ENCODE measurements around the gene CSF2RB.

Gene CSF2RB

GRCh38 chr22:36913427-36914389 is at the start of gene CSF2RB:
Gene CSF2RB, plus strand, starts transcription at chr22:36913628. Its CDS starts 8,580 bp downstream, at chr22:36922208.
- no peak for DNase-seq

DNA sequence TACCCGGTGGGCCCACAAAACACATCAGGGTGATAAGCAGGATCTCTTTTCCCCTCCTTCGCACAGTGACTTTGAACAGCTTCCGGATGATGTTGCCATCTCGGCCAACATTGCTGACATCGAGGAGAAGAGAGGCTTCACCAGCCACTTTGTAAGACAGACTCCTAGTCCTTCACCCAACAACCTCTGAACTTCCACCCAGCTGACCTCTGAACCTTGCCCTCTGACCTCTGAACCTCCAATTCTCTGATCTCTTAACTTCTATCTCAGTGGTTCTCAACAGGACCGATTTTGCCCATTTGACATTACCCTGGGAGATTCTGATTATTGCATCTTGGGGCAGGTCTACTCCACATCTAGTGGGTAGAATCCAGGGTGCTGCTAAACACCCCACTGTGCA is 49.4 kb upstream of the CSF2RB start:
- no peak for DNase-seq

DNA sequence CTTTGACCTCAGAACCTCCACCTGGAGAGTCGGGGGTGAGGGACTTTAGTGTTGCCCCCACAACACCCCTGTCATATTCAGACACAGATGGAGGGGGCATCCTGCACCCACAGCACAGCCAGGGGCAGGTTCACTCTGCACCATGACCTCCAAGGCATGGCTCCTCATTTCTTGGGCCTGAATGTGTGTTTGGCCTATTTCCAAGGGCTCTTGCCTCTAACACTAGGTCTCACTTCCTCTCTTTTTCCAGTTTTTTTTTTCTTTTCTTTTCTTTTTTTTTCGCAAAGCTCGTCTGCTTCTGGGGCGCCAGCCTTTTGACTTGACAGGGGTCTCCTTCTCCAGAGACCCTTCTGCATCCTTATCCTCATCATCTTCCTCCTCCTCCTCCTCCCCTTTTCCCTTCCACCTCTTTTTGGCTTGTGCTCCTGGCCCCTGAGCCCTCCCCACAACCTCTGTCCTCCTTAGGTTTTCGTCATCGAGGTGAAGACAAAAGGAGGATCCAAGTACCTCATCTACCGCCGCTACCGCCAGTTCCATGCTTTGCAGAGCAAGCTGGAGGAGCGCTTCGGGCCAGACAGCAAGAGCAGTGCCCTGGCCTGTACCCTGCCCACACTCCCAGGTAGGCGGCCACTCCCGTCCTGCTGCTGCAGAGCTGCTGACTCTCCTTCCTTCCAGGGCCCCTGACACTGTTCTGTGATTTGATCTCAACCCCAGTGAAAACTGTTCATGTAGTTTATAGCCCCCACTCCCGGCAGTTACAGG is 48.8 kb upstream of the CSF2RB start:
- no peak for DNase-seq

- peak; percentile 12 for DNase-seq
These were observed 48.1 kb upstream of the CSF2RB start for GRCh38 chr22:36865346-36865745.

GRCh38 chr22:36867695-36868094 is 45.7 kb upstream of the CSF2RB start:
- DNase-seq: no peak

DNA sequence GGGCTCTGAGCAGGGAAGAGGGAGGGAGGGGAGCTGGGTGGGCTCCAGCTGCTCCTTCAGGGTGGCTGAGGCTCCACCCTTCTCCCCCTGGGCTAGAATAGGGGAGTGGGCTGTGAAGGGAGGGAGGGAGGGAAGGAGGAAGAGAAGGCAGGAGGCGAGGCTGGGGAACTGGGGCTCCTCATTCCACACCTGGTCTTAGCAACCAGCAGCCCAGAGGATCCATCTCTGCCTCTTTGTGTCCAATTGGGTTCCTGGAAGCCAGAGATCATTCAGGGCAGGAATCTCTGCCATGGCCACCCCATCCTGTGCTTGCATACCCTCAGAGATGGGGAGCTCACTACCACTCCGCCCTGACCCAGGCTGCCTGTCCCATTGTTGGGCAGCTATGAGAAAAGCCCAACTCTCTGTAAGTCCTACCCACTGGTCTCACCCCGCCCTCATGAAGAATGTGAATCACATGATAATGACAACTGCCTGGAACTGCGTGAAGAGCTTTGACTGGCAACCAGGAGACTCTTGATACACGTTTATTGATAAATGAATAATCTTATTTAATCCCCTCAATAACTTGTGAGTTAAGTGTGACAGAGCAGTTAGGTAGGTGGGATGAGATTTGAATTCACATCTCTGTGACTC is 44.8 kb upstream of the CSF2RB start:
- DNase-seq: no peak

DNA sequence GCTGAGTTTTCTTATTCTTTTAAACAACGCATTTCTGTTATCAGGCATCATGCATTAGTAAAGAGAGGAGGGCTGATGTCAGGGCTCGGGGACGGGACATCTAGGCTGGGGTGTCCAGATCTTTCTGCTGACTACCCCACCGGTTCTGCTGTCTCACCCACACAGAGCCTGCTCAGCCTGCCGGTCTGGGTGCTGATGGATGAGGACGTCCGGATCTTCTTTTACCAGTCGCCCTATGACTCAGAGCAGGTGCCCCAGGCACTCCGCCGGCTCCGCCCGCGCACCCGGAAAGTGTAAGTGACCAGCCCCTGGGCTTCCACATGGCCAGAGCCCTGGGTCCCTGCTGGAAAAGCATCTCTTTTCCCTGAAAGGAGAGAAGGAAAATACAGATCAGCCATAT is 43.2 kb upstream of the CSF2RB start:
- no peak for DNase-seq

DNA sequence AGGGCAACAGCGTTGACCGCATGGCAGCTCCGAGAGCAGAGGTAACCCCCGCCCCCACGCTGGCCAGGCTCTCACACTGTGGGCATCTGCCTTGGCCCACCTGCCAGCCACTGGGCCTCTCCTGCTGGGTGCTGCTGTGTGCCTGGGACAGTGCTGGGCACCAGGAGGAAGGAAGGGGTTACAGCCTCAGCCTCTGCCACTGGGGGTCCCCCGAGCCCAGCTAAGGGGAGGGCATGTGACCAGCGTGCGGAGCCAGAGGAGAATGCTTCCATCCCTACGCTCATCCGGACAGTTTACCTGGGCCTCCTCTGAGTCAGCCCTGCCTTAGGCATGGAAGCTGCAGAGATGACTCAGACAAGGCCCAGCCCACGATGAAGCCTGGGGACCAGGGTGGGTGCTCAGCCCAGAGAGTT is 41.8 kb upstream of the CSF2RB start:
- DNase-seq: peak; percentile 32

GRCh38 chr22:36872084-36872483 is 41.3 kb upstream of the CSF2RB start:
- no peak for DNase-seq

DNA sequence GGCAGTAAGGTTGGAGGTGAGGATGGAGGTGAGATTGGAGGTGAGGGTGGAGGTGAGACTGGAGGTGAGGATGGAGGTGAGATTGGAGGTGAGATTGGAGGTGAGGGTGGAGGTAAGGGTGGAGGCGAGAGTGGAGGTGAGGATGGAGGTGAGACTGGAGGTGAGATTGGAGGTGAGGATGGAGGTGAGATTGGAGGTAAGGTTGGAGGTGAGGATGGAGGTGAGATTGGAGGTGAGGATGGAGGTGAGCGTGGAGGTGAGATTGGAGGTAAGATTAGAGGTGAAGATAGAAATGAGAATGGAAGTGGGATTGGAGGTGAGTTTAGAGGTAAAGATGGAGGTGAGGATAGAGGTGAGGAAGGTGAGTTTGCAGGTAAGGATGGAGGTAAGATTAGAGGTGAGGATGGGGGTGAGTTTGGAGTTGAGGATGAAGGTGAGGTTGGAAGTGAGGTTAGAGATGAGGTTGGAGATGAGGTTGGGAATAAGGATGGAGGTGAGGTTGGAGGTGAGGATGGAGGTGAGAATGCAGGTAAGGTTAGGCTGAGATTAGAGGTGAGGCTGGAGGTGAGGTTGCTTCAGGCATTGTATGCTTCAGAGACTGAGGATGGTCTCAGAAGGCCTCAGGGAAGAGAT is 40.4 kb upstream of the CSF2RB start:
- DNase-seq: no peak

DNA sequence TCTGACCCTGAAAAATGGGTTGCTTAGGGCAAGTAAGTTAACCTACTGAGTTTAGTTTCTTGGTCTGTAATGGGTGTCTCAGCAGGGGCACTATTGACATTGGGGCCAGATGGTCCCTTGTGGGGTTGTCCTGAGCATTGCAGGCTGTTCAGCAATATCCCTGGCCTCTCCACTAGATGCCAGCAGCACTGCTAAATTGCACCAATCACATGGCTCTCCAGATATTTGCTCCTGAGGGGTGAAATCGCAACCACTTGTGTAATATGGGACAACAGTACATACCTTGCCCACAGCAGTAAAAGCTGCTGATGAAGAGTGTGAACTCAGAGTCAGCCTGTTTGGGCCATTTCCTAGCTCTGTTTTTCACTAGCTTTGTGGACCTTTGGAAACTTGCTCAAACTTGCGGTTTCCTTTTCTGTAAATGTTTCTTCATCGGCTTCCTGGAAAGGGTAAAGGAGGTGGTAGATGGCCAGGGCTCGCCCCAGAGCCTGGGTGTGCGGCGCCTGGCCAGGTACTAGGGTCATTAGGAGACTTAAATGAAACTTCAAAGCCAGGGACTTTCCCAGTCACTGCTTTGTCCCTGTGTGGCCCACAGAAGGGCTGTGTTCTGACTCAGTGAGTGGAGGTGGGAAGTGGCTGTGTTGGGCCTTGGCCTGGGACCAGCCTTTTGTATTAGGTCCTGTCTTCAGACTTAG is 39.7 kb upstream of the CSF2RB start:
- DNase-seq: peak; percentile 70

DNA sequence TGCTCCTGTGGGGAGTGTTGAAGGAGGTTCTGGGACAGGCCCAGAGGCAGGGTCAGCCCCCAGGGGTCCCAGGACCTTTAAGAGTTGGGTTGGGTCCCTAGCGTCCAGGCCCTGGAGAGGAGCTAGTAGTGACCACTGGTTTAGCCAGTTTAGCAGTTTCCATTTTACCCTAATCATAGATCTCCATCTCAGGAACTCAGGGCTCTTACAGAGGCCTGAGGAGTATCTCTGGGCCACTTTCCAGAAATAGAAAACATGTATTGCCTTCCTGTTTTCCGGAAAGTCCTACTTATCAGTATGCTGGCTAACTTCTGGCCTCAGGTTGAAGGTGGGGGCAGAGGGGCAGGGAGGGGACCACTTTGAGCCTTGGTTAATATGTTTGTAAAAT is 39.1 kb upstream of the CSF2RB start:
- DNase-seq: no peak

GRCh38 chr22:36874736-36875135 is 38.7 kb upstream of the CSF2RB start:
- DNase-seq: no peak

DNA sequence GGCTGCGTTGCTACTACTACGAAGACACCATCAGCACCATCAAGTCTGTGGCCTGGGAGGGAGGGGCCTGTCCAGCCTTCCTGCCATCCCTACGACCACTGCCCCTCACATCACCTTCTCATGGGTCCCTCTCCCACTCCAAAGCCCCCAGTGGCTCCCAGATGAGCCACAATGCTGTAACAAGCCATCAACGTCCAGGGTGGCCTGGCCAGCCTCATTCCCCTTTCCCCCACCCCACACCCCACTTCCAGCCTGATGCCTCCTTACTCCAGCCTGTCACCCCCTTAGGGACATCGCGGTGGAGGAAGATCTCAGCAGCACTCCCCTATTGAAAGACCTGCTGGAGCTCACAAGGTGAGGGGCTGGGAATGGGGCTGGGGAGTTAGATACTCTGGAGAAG is 37.7 kb upstream of the CSF2RB start:
- DNase-seq: no peak

DNA sequence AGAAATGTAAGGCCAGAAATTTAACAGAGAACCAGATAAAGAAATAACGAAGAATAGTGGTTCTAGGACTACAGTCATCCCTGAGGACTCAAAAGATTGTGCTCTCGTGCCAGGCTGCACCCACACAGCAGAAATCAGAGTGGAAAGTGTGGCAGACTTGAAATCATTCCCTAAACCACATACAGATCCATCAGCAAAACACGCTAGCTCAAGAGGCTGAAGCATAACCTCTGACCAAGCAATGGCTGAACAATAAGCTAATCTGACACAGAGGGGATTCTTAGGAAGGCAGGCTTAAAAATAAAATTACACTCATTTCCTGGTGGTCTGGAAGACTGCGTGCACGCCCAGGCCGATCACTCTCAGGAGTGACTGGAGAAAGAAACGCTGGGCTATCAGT is 33.7 kb upstream of the CSF2RB start:
- no peak for DNase-seq

DNA sequence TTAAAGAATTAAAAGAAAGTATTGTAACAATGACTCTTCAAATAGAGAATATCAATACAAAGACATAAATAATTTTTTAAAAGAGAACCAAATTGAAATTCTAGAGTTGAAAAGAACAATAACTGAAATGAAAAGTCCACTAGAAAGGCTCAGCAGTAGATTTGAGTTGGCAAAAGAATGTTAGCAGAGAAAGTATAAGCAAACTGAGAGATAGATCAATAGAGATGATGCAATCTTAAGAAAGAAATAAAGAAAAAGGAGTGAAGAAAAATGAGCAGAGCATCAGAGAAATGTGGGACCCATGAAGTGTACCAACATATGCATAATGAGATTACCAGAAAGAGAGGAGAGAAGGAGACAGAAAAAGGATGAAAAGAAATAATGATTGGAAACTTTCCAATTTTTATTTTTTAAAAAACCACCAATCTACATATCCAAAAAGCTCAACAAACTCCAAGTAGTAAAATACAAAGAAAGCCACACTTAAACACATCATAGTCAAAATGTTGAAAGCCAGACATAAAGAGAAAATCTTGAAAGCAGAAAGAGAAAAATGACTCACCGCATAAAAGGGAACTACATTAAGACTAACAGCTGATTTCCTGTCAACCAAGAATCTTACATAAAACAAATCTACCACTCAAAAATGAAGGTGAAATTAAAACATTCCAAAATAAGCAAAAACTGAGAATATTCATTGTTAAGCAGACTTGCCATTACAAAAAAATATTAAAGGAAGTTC is 31.8 kb upstream of the CSF2RB start:
- DNase-seq: no peak

DNA sequence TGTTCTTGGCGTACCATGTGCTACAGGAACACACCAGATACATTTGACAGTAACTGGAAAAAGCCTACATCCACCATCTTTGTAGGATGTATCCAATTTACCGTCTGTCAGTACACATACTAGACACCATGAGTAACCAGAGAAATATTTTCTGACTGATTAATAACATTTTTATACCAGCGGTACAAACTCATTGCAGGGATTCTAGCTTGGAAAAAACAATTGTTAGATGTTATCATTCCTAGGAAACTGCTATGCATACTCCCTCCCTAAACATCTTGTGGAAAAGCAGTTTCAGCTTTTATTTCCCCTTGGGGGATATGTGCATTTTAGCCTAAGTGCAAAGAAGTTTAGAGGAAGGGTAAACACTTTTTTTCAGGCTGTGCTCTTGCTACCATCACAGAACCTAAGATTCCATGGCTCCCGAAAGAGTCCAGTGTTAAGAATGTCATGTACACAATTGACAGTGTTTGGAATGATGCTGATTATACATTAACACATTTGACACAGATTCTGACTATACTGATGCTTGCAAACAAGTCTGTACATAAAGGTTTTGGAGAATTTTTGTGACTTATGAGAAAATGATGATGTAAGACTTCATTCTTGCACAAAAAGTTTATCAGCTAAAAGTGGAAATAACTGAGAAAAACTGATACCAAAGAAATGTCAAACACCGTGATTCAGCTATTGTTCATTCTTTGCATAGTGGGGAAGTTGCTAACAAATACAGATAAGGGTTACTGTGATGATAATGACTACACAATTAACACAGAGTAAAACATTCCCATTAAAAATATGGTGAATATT is 28.9 kb upstream of the CSF2RB start:
- DNase-seq: peak; percentile 50

DNA sequence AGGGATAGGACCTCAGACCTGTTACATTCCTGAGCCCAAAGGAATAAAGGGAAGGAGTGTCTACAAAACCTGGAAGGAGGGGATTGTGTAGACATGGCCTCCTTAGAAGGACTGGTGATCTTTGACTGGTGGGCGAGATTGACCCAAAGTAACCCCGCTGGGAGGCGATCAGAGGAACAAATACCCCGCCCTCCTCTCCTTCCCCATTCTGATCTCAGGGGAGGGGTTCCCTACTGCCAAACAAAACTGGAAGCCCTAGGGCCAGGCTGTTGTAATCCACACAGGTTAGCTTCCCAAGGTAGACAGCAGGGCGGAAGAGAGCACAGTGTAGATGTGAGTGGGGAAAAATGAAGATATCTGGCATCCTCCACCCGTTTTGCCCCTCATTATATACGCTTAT is 28.0 kb upstream of the CSF2RB start:
- DNase-seq: no peak

GRCh38 chr22:36886016-36886415 is 27.4 kb upstream of the CSF2RB start:
- DNase-seq: no peak

DNA sequence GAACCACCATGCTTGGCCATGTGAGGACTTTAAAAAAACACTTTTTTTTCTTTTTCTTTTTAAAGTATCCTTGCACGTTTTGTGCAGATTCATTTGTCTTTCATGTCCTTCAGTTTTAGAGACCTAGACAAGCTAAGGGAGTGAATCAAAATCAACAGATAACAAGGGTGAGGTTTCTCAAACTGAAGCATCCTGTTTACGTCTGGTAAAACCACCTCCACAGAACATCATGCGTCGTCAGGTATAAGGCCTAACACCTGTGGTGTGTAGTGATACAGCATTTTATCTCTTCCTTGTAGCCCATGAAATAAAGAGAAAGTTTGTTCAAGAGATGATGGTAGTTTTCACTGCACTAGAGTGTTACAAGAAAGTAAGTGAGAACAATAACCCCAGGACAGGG is 26.3 kb upstream of the CSF2RB start:
- no peak for DNase-seq

DNA sequence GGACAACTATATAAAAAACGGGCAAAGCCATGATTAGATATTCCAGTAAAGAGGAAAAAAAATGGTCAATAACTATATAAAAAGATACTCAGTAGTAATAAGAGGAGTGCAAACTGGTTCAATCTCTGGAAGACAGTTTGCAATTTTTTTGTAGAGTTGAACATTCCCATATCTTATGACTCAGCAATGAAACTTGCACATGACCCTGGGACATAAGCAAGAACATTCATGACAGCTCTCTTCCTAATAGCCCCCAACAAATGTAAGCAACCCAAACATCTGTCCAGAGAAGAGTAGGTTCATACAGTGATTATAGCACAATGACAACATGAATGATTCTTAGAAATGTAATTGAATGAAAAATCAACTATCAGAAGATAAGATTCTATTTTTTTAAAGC is 21.8 kb upstream of the CSF2RB start:
- no peak for DNase-seq

All from EL (cell line).